NOMO-1 (cell line): Measurements from ENCODE around the gene FAM9C.

Source experiments
- DNase-seq, 2 experiments: peaks; one replicate each; lab custom pipeline; 2025; ENCODE audit not compliant: unreplicated experiment in 2 of 2; lab: John Stamatoyannopoulos, UW

Gene FAM9C

GRCh38 chrX:12986164-12986779, 58.1 kb downstream of the FAM9C start:
- no peak for DNase-seq
